Coronary artery (tissue), 2 donors: Measurements from ENCODE around the gene PFAS.

ENCODE experiments used
- DNase-seq: peaks from one replicate; pipeline ENCODE4 v3.0.0-alpha.2; 2017; ENCODE audit warnings: low spot score
- H3K27ac ChIP-seq, 2 donors: fragments of 200-600 bp; sonication (generic); one replicate each; pipeline ENCODE4 v1.5.1; 2016 to 2019
- H3K4me3 ChIP-seq: fragments of 200-600 bp; sonication (generic); 2 replicates; pipeline ENCODE4 v1.5.1; 2016; ENCODE audit warnings: mild to moderate bottlenecking, moderate library complexity
- TF ChIP-seq, protein P1 (sequence below): fragments of 200-600 bp; sonication (generic); IDR thresholded peaks from one replicate; pipeline ENCODE4 v1.5.1; 2019; ENCODE audit warnings: antibody characterized with exemption

Gene PFAS

DNA sequence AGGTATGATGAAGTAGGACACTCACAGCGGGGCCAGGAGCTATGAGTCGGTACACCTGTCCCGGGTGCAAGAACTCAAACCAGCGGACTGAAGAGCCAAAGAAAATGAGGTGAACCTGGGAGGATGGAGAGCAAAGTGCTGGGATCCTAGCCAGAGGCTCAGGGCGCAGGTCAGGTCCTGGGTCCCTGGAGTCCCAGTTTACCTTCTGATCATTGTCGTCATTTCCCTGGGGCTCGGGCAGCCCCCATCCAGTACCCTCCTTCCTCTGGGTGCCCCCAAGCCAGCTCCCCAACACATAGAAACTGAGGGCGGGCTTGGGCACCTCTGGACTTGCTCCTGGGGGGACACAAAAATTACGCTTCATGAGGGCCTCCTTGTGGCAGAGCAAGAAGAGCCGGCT is 17.4 kb upstream of the PFAS start:
- no peak overlapping the region for H3K27ac ChIP-seq
- DNase-seq, result no peak
- no peak overlapping the region for H3K4me3 ChIP-seq
- TF ChIP-seq, protein P1, sequence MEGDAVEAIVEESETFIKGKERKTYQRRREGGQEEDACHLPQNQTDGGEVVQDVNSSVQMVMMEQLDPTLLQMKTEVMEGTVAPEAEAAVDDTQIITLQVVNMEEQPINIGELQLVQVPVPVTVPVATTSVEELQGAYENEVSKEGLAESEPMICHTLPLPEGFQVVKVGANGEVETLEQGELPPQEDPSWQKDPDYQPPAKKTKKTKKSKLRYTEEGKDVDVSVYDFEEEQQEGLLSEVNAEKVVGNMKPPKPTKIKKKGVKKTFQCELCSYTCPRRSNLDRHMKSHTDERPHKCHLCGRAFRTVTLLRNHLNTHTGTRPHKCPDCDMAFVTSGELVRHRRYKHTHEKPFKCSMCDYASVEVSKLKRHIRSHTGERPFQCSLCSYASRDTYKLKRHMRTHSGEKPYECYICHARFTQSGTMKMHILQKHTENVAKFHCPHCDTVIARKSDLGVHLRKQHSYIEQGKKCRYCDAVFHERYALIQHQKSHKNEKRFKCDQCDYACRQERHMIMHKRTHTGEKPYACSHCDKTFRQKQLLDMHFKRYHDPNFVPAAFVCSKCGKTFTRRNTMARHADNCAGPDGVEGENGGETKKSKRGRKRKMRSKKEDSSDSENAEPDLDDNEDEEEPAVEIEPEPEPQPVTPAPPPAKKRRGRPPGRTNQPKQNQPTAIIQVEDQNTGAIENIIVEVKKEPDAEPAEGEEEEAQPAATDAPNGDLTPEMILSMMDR, result no peak

DNA sequence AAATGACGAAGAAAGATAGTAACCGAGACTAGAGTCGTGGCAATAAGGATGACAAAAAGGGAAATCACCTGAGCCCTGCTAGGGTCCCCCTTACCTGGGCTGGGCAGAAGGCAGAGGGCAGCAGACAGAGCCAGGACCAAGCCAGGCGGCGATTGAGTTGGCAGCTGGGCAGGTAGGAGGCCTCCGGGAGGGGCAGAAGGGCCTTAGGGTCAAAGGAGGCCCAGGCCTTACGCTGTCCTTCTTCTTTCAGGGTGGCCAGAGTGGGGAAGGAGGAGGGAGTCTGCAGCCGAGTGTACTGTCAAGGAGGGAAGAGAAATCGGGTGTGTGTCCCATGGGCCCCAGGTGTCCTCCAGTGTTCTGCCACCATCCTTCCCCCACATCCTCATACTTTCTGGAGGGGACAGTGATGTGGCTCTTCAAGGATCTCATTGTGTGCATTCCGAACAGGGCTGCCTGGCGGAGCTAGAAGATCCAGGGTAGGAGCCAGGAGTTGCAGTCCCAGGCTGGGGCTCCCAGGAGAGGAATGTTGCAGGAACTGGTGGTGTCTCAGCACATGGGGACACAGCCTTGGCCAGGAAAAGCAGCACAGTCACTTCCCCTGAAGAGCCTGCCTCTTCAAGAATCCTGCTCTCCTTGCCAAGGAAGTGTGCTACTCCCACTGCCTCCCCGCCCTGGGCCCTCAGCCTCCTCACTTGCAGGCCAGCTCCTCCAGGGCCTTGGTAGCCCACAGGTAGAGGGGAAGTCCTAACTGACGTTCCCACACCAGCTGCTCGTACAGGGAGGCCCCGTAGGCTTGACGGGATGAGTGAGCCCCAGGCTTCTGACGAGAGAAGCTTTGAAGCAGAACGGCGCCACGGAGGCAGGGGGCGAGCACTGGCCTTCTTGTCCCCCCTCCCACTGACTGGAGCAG is 14.5 kb upstream of the PFAS start:
- no peak overlapping the region for H3K4me3 ChIP-seq
- TF ChIP-seq, protein P1, result no peak
- H3K27ac ChIP-seq, result no peak overlapping the region
- DNase-seq, result no peak

DNA sequence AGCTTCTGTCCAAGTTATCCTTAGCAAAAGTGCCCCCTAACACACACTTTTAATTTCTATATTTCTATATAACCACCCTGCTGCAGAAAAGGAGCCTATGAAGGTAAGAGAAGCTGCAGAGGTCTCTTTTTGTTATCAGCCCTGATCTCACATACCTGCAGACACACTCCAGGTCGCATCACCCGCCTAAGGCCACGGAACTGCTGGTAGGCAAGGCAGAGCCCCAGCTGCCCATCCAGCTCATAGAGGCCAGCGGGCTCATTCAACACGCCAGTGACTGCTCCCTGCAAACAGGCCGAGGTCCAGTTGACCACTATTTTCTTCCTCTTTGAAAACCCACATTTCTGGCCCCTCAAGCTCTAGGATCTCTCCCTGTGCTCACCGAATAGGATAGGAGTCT is 13.4 kb upstream of the PFAS start:
- no peak for DNase-seq
- Histone ChIP-seq H3K4me3 (no peak overlapping the region), H3K27ac (no peak overlapping the region)
- TF ChIP-seq, protein P1, result no peak

DNA sequence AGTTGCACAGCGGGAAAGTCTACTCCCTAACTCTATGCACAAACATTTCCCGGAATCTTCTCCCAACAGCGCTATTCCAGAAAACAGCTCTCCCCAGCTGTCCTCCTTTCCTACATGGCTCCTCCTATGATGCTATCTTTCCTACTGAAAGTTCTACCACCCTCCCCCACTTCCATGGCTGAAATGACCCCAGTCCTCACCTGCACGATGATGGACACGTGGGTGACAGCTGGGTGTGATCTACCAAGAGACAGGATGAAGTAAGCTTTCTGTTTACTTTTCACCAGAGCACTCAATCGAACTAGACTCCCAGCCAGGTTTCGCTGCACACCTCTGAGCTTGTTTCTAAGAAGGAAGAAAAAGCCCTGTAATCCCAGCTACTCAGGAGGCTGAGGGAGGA is 11.9 kb upstream of the PFAS start:
- DNase-seq, result no peak
- Histone ChIP-seq H3K27ac (no peak overlapping the region), H3K4me3 (no peak overlapping the region)
- TF ChIP-seq, protein P1, result no peak

DNA sequence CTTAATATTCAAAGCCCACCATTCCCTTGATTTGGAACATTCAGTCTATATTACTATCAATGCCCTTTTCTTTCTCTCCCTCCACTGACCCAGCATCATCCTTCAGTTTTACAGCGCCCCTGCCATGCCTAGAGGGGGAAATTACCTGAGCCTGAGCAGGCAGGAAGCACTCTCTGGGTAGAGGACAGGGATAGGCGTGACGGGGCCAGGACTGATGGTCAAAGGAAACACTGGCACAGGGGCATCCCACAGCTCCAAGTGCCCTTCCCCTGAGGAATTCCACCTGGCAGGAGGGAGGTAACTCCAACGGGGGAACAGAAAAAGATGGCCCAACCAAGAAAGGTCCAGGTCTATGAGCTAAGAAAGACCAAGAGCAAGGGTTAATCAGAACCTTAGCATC is 11.2 kb upstream of the PFAS start:
- DNase-seq, result no peak
- TF ChIP-seq, protein P1, result no peak
- Histone ChIP-seq H3K27ac (no peak overlapping the region), H3K4me3 (no peak overlapping the region)

DNA sequence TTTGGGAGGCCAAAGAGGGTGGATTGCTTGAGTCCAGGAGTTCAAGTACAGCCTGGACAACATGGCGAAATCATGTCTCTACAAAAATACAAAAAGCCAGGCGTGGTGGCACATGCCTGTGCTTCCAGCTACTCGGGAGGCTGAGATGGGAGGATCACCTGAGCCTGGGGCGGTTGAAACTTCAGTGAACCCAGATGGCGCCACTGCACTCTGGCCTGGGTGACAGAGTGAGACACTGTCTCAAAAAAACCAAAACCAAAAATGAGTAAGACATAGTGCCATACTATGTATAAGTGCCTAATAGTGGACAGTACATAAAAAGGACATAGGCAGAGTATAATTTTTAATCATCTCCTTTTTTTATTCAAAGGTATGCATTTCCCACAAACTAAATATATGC is 5.3 kb upstream of the PFAS start:
- no peak overlapping the region for H3K4me3 ChIP-seq
- TF ChIP-seq, protein P1, result no peak
- DNase-seq, result no peak
- H3K27ac ChIP-seq, result no peak overlapping the region

DNA sequence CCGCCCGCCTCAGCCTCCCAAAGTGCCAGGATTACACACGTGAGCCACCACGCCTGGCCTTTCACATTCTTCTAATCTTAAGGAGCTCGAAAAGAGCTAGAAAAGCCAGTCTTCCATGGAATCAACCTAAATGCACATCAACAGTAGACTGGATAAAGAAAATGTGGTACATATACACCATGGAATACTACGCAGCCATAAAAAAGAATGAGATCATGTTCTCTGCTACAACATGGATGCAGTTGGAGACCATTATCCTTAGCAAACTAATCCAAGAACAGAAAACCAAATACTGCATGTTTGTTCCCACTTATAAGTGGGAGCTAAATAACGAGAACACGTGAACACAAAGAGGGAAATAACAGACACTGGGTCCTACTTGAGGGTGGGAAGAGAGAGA is 4.3 kb upstream of the PFAS start:
- no peak for DNase-seq
- H3K4me3 ChIP-seq, result no peak overlapping the region
- no peak overlapping the region for H3K27ac ChIP-seq
- TF ChIP-seq, protein P1, result no peak
